ENCODE data around the gene C1orf35. TPM values are rescaled to one million over a fixed set of nuclear protein-coding genes. Genes with fewer than 3 reads are reported as not detected.
"Not testable (repeated sequence)": the region's sequence is repeated elsewhere in the genome, so short reads cannot be mapped to it uniquely, and the experiment has no call there.

The C1orf35 gene
- total RNA-seq, 1 donor from 2014 or later: 20.2 TPM

GRCh38 chr1:228112617-228113016 lies 9.5 kb upstream of the C1orf35 start:
- no peaks in the 10 kb centered on the region for H3K27me3 Mint-ChIP-seq
- no peak for DNase-seq (ENCODE audit: low spot score, unreplicated experiment)
- TF ChIP-seq CTCF (IDR thresholded peaks at IDR 0.05; ENCODE audit: unreplicated experiment): no peak
- H3K9me3 Mint-ChIP-seq (ENCODE audit: low read depth): peaks cover 3% of the 10 kb centered on the region
- H3K36me3 Mint-ChIP-seq (ENCODE audit: insufficient read depth): peaks cover 1% of the 10 kb centered on the region
- H3K4me3 Mint-ChIP-seq (ENCODE audit: low read depth): no peak overlapping the region
- H3K27ac Mint-ChIP-seq: no peak overlapping the region
- H3K4me1 Mint-ChIP-seq (ENCODE audit: low read depth): peaks cover 12% of the 10 kb centered on the region

GRCh38 chr1:228112167-228112566 lies 9.0 kb upstream of the C1orf35 start:
- no peak for TF ChIP-seq CTCF (IDR thresholded peaks at IDR 0.05; ENCODE audit: unreplicated experiment)
- Mint-ChIP-seq H3K27me3 (no peaks in the 10 kb centered on the region), H3K4me3 (ENCODE audit: low read depth) (no peak overlapping the region), H3K36me3 (ENCODE audit: insufficient read depth) (peaks cover 1% of the 10 kb centered on the region), H3K9me3 (ENCODE audit: low read depth) (peaks cover 3% of the 10 kb centered on the region), H3K4me1 (ENCODE audit: low read depth) (peaks cover 12% of the 10 kb centered on the region), H3K27ac (no peak overlapping the region)
- DNase-seq (ENCODE audit: low spot score, unreplicated experiment): no peak

- H3K4me3 Mint-ChIP-seq (ENCODE audit: low read depth); H3K27ac Mint-ChIP-seq; H3K9me3 Mint-ChIP-seq (ENCODE audit: low read depth); DNase-seq (ENCODE audit: low spot score, unreplicated experiment); H3K27me3 Mint-ChIP-seq; H3K36me3 Mint-ChIP-seq (ENCODE audit: insufficient read depth): not testable (repeated sequence)
- H3K4me1 Mint-ChIP-seq (ENCODE audit: low read depth): peaks cover 12% of the 10 kb centered on the region
Measured at GRCh38 chr1:228111315-228111714, 8.2 kb upstream of the C1orf35 start.

- peaks cover 3% of the 10 kb centered on the region for H3K36me3 Mint-ChIP-seq (ENCODE audit: insufficient read depth)
- peaks cover 12% of the 10 kb centered on the region for H3K4me1 Mint-ChIP-seq (ENCODE audit: low read depth)
- H3K4me3 Mint-ChIP-seq (ENCODE audit: low read depth): no peak overlapping the region
Measured at GRCh38 chr1:228110556-228110955, 7.4 kb upstream of the C1orf35 start.

GRCh38 chr1:228109962-228110488 lies 6.9 kb upstream of the C1orf35 start:
- TF ChIP-seq CTCF (IDR thresholded peaks at IDR 0.05; ENCODE audit: unreplicated experiment): no peak
- no peak for DNase-seq (ENCODE audit: low spot score, unreplicated experiment)
- Mint-ChIP-seq H3K27ac (peak overlapping the region; percentile 98), H3K27me3 (no peaks in the 10 kb centered on the region), H3K4me1 (ENCODE audit: low read depth) (peaks cover 12% of the 10 kb centered on the region), H3K4me3 (ENCODE audit: low read depth) (peak overlapping the region; percentile 93), H3K36me3 (ENCODE audit: insufficient read depth) (peaks cover 3% of the 10 kb centered on the region), H3K9me3 (ENCODE audit: low read depth) (peaks cover 1% of the 10 kb centered on the region)

More at GRCh38 chr1:228110556-228110955, 7.4 kb upstream of the C1orf35 start:
- peaks cover 3% of the 10 kb centered on the region for H3K9me3 Mint-ChIP-seq (ENCODE audit: low read depth)
- peak overlapping the region; percentile 98 for H3K27ac Mint-ChIP-seq
- H3K27me3 Mint-ChIP-seq: no peaks in the 10 kb centered on the region
- no peak for DNase-seq (ENCODE audit: low spot score, unreplicated experiment)
- TF ChIP-seq CTCF (IDR thresholded peaks at IDR 0.05; ENCODE audit: unreplicated experiment): no peak

All from progenitor cell of endocrine pancreas (in vitro differentiated cells).